CMK (cell line): ENCODE results near the gene GLRA2.

Experiments used
- DNase-seq: peaks from one replicate; pipeline ENCODE4 v3.0.0-alpha.2; 2010; ENCODE audit warnings: low read depth

Gene GLRA2

GRCh38 chrX:14529290-14529989 lies at the start of gene GLRA2:
GLRA2 (plus strand) TSS chrX:14529536; CDS start chrX:14530058, 522 bp downstream.
- DNase-seq = no peak

- DNase-seq = no peak
These were observed 39.9 kb upstream of the GLRA2 start for GRCh38 chrX:14489437-14489836.

GRCh38 chrX:14491689-14492088 lies 37.6 kb upstream of the GLRA2 start:
- DNase-seq = no peak

GRCh38 chrX:14496674-14497073 lies 32.7 kb upstream of the GLRA2 start:
- DNase-seq = no peak

- DNase-seq = no peak
These were observed 32.1 kb upstream of the GLRA2 start for GRCh38 chrX:14497184-14497666.

- DNase-seq = no peak
These were observed 28.0 kb upstream of the GLRA2 start for GRCh38 chrX:14501327-14501726.

GRCh38 chrX:14504960-14505538 lies 24.3 kb upstream of the GLRA2 start:
- DNase-seq = no peak

- no peak for DNase-seq
These were observed 23.7 kb upstream of the GLRA2 start for GRCh38 chrX:14505648-14506047.

GRCh38 chrX:14506866-14507265 lies 22.5 kb upstream of the GLRA2 start:
- no peak for DNase-seq

GRCh38 chrX:14508025-14508690 lies 21.2 kb upstream of the GLRA2 start:
- DNase-seq = no peak

GRCh38 chrX:14509325-14510057 lies 19.8 kb upstream of the GLRA2 start:
- no peak for DNase-seq

GRCh38 chrX:14528629-14529289 lies 577 bp upstream of the GLRA2 start:
- DNase-seq = no peak

- no peak for DNase-seq
These were observed 4.5 kb downstream of the GLRA2 start for GRCh38 chrX:14533867-14534266.

GRCh38 chrX:14546190-14546589 lies 16.9 kb downstream of the GLRA2 start:
- DNase-seq = no peak

GRCh38 chrX:14554131-14554715 lies 24.9 kb downstream of the GLRA2 start:
- no peak for DNase-seq

GRCh38 chrX:14564058-14564457 lies 34.7 kb downstream of the GLRA2 start:
- no peak for DNase-seq

GRCh38 chrX:14573161-14573560 lies 43.8 kb downstream of the GLRA2 start:
- no peak for DNase-seq

- no peak for DNase-seq
These were observed 51.7 kb downstream of the GLRA2 start for GRCh38 chrX:14581081-14581480.

- DNase-seq = no peak
These were observed 55.2 kb downstream of the GLRA2 start for GRCh38 chrX:14584548-14584947.

- DNase-seq = no peak
These were observed 60.9 kb downstream of the GLRA2 start for GRCh38 chrX:14590216-14590615.

- no peak for DNase-seq
These were observed 61.5 kb downstream of the GLRA2 start for GRCh38 chrX:14590693-14591424.
